SK-N-SH treated with all-trans-retinoic acid at 6 μM for 48 hours (cell line): ENCODE data around the gene DGKH.
"Not testable (repeated sequence)": the region's sequence is repeated elsewhere in the genome, so short reads cannot be mapped to it uniquely, and the experiment has no call there.

Experiments used
- ATAC-seq: fragments of 200-7000 bp; cut with Tn5 transposase; 3 replicates; pipeline ENCODE4 v1.9.1; 2020; ENCODE audit warnings: mild to moderate bottlenecking, moderate library complexity
- ARNTL ChIP-seq: fragments of 450-650 bp; formaldehyde crosslinking; IDR thresholded peaks from 2 replicates; pipeline ENCODE4 v1.5.0; 2020; ENCODE audit warnings: low read depth, mild to moderate bottlenecking, moderate library complexity, borderline replicate concordance
- CREB5 ChIP-seq: fragments of 250-450 bp; sonication (Bioruptor Pico); IDR thresholded peaks from 2 replicates; pipeline ENCODE4 v1.5.1; 2020; ENCODE audit warnings: low read depth, mild to moderate bottlenecking, moderate library complexity
- CSDC2 ChIP-seq: fragments of 250-450 bp; sonication (Bioruptor Pico); IDR thresholded peaks from 2 replicates; pipeline ENCODE4 v1.5.0; 2020; ENCODE audit warnings: mild to moderate bottlenecking, moderate library complexity
- GLIS3 ChIP-seq: fragments of 250-450 bp; sonication (Bioruptor Pico); IDR thresholded peaks from 2 replicates; pipeline ENCODE4 v1.5.0; 2020; ENCODE audit warnings: mild to moderate bottlenecking, moderate library complexity
- ISL1 ChIP-seq: fragments of 250-450 bp; sonication (Bioruptor Pico); IDR thresholded peaks from 2 replicates; pipeline ENCODE4 v2.1.2; 2022; ENCODE audit warnings: mild to moderate bottlenecking, moderate library complexity
- OSR1 ChIP-seq: fragments of 250-450 bp; sonication (Bioruptor Pico); IDR thresholded peaks from 2 replicates; pipeline ENCODE4 v1.8.0; 2022; ENCODE audit warnings: moderate library complexity, mild to moderate bottlenecking, inconsistent platforms
- PATZ1 ChIP-seq: fragments of 250-450 bp; sonication (Bioruptor Pico); IDR thresholded peaks from 2 replicates; pipeline ENCODE4 v1.8.0; 2020; ENCODE audit warnings: mild to moderate bottlenecking, moderate library complexity, borderline replicate concordance
- POU6F1 ChIP-seq: fragments of 250-450 bp; sonication (Bioruptor Pico); IDR thresholded peaks from 2 replicates; pipeline ENCODE4 v1.8.0; 2021; ENCODE audit warnings: low read depth, mild to moderate bottlenecking, moderate library complexity, borderline replicate concordance
- PPARA ChIP-seq: fragments of 250-450 bp; sonication (Bioruptor Pico); IDR thresholded peaks from 2 replicates; pipeline ENCODE4 v1.5.0; 2020; ENCODE audit warnings: mild to moderate bottlenecking, borderline replicate concordance
- RARB ChIP-seq: fragments of 250-450 bp; sonication (Bioruptor Pico); IDR thresholded peaks from 2 replicates; pipeline ENCODE4 v1.8.0; 2021; ENCODE audit warnings: mild to moderate bottlenecking, moderate library complexity
- SNAI2 ChIP-seq: fragments of 250-450 bp; sonication (Bioruptor Pico); IDR thresholded peaks from 2 replicates; pipeline ENCODE4 v1.5.0; 2020; ENCODE audit warnings: mild to moderate bottlenecking, moderate library complexity
- TCF4 ChIP-seq: fragments of 250-450 bp; sonication (Bioruptor Pico); IDR thresholded peaks from 2 replicates; pipeline ENCODE4 v1.8.0; 2021; ENCODE audit warnings: mild to moderate bottlenecking, moderate library complexity, borderline replicate concordance
- TOX ChIP-seq: fragments of 250-450 bp; sonication (Bioruptor Pico); IDR thresholded peaks from 2 replicates; pipeline ENCODE4 v1.8.0; 2021; ENCODE audit warnings: mild to moderate bottlenecking, moderate library complexity, borderline replicate concordance
- TSHZ2 ChIP-seq: fragments of 250-450 bp; sonication (Bioruptor Pico); IDR thresholded peaks from 2 replicates; pipeline ENCODE4 v1.5.0; 2020; ENCODE audit warnings: mild to moderate bottlenecking, moderate library complexity
- ZC3H10 ChIP-seq: fragments of 250-450 bp; sonication (Bioruptor Pico); IDR thresholded peaks from 2 replicates; pipeline ENCODE4 v1.5.1; 2021; ENCODE audit warnings: mild to moderate bottlenecking, moderate library complexity
- ZFP3 ChIP-seq: fragments of 250-450 bp; sonication (Bioruptor Pico); IDR thresholded peaks from 2 replicates; pipeline ENCODE4 v1.5.0; 2020; ENCODE audit warnings: mild to moderate bottlenecking, moderate library complexity
- ZFP30 ChIP-seq: fragments of 450-650 bp; formaldehyde crosslinking; IDR thresholded peaks from 2 replicates; pipeline ENCODE4 v1.5.0; 2022; ENCODE audit warnings: mild to moderate bottlenecking, moderate library complexity
- ZNF565 ChIP-seq: fragments of 450-650 bp; formaldehyde crosslinking; conservative IDR thresholded peaks from 2 replicates; pipeline ENCODE4 v1.5.0; 2020; ENCODE audit warnings: low read depth, mild to moderate bottlenecking, moderate library complexity
- ZNF70 ChIP-seq: fragments of 450-650 bp; formaldehyde crosslinking; IDR thresholded peaks from 2 replicates; pipeline ENCODE4 v1.5.0; 2020; ENCODE audit warnings: mild to moderate bottlenecking, moderate library complexity

The DGKH gene

GRCh38 chr13:42127047-42127446, 78.6 kb downstream of the DGKH start (continued):
- no peak for TF ChIP-seq TSHZ2 (CRISPR knock-in tag)
- no peak for TF ChIP-seq RARB (CRISPR knock-in tag)
- TF ChIP-seq GLIS3 (CRISPR knock-in tag), result no peak
- TF ChIP-seq OSR1 (CRISPR knock-in tag), result no peak

- ATAC-seq, result no peak
- no peak for TF ChIP-seq ZNF70 (CRISPR knock-in tag)
Observed at GRCh38 chr13:42129033-42129432, 80.6 kb downstream of the DGKH start.

GRCh38 chr13:42136518-42136917, 88.1 kb downstream of the DGKH start:
- TF ChIP-seq ISL1 (0 out of 2 replicates have a peak, but pooled peaks have one; percentile 2), SNAI2 (CRISPR knock-in tag) (no peak)
- TF ChIP-seq, all 23 proteins: peak for 1
- ATAC-seq, result no peak

- TF ChIP-seq ISL1 (0 out of 2 replicates have a peak, but pooled peaks have one; percentile 24), PATZ1 (CRISPR knock-in tag) (no peak), ZNF70 (CRISPR knock-in tag) (no peak), RARB (CRISPR knock-in tag) (no peak), ZFP3 (CRISPR knock-in tag) (no peak), ZFP30 (no peak), PPARA (CRISPR knock-in tag) (no peak)
- TF ChIP-seq, all 23 proteins: peak for 1
- peak; percentile 31; the same call in 1 of the 3 replicates for ATAC-seq
Observed at GRCh38 chr13:42137856-42138537, 89.5 kb downstream of the DGKH start.

GRCh38 chr13:42140494-42140893, 92.0 kb downstream of the DGKH start:
- no peak for TF ChIP-seq ISL1
- no peak for ATAC-seq

- ATAC-seq, result not testable (repeated sequence)
Observed at GRCh38 chr13:42141052-42141451, 92.6 kb downstream of the DGKH start.

GRCh38 chr13:42146359-42146758, 97.9 kb downstream of the DGKH start:
- TF ChIP-seq GLIS3 (CRISPR knock-in tag), result no peak
- ATAC-seq, result no peak

GRCh38 chr13:42148538-42148937, 100.1 kb downstream of the DGKH start:
- no peak for ATAC-seq
- TF ChIP-seq ZNF70 (CRISPR knock-in tag) (no peak), POU6F1 (CRISPR knock-in tag) (no peak), ZFP30 (no peak), RARB (CRISPR knock-in tag) (no peak), CREB5 (CRISPR knock-in tag) (no peak), TOX (no peak), CSDC2 (CRISPR knock-in tag) (no peak), TCF4 (CRISPR knock-in tag) (no peak), ARNTL (CRISPR knock-in tag) (no peak), ZC3H10 (CRISPR knock-in tag) (no peak), GLIS3 (CRISPR knock-in tag) (no peak), ZNF565 (CRISPR knock-in tag) (no peak), TSHZ2 (CRISPR knock-in tag) (no peak), ZFP3 (CRISPR knock-in tag) (no peak)
